NCI-H1048 (cell line): Measurements from ENCODE around the gene LRRC73.
"Not testable (repeated sequence)": the region's sequence is repeated elsewhere in the genome, so short reads cannot be mapped to it uniquely, and the experiment has no call there.

Experiments used
- DNase-seq: peaks from one replicate; lab custom pipeline; 2025; lab: John Stamatoyannopoulos, UW

LRRC73 gene, protein sequence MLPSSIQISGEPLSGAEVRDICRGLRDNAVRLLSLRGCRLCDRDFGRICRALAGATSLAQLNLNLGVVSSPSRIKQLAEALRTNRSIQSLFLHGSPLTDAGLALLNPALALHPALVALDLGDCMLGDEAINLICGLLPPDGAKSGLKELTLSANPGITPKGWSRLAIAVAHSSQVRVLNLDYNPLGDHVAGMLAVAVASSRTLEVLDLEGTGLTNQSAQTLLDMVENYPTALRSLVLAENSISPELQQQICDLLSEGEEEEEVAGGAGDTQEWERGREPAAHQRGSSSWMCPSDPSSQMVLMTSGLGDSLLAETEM

DNA sequence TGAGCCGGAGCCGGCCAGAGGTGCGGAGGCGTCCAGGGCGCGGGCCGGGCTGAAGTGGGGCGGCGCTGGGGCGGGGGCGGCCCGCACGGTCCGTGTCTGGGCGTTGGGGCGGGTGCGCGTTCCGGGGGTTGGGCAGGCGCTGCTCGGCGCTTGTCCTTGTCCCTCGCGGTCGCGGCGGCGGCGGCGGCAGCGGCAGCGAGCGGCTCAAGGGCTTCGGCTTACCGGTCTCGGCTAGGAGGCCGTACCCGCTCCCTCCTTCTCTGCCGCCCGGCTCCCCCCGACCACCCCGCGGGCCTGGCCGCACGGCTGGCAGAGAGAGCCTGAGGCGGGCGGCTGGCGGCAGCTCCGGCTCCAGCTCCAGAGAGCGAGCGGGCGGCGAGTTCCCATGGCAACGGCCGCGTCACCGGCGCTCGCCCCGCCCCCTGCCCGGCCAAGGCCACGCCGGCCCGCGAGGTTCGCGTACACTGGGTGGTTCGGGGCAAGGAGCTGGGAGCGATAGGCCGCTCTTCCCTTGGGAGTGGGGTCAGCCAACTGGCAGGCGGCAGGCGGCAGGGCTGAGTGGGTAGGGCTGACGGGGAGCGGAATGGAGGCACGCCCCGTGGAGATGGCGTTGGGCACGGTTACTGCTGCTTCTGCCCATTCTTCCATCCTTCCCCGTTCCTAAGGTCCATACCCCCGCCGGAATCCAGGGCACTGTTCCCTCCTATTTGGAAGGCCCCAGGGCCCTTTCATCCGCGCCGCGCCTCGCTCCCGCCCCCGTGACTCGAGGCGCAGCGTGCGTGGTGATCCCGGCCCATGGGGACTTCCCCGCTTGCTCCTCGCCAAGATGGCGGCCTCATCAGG lies at the start of gene LRRC73:
LRRC73 (minus strand) TSS at position 363 of the 843 bp plus-strand sequence. CDS start 561 bp downstream, outside the sequence.
- no peak for DNase-seq

DNA sequence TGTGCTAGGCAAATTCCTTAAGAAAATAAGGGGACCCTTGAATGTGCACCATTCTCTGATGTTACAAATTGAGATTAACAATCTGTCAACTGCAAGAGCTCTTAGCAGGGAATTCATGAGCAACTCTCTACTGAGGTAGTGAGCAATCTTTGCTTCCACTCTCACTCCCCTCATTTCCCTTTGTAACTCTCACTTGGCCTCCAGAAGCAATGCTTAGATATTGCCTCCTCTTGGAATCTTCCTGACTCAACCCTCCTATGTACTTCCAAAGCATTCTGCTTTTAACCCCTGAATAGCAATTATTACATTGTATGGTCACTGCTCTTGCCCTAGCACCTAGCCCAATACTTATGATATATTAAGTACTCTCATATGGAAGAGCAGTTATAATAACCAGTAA lies 49.2 kb upstream of the LRRC73 start:
- DNase-seq = no peak

DNA sequence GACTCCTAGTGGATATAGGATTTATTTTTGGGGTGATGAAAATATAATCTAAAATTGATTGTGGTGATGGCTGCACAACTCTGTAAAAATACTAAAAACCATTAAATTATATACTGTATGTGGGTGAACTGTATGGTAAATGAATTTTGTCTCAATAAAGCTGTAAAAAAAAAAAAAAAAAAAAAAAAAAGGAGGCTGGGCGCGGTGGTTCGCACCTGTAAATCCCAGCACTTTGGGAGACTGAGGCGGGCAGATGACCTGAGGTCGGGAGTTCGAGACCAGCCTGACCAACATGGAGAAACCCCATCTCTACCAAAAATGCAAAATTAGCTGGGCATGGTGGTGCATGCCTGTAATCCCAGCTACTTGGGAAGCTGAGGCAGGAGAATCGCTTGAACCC lies 47.5 kb upstream of the LRRC73 start:
- DNase-seq = not testable (repeated sequence)

DNA sequence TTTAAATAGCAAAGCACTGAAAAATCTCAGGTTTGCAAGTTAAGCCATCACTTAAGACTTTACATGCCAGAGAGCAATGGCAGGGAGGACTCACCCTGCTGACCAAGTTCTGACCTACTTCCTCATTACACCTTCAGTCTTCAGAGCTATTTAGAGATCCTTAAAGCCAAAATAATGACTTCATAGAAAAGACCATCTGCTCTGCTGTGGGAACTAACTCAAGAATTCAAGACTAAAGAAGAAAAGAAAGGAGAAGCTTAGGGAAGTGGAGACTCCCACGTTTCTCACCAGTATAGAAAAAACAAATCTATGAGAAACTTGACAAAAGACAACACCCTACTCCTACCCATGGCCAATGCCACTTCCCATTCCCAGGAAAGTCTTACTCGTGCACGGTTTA lies 37.1 kb upstream of the LRRC73 start:
- no peak for DNase-seq

DNA sequence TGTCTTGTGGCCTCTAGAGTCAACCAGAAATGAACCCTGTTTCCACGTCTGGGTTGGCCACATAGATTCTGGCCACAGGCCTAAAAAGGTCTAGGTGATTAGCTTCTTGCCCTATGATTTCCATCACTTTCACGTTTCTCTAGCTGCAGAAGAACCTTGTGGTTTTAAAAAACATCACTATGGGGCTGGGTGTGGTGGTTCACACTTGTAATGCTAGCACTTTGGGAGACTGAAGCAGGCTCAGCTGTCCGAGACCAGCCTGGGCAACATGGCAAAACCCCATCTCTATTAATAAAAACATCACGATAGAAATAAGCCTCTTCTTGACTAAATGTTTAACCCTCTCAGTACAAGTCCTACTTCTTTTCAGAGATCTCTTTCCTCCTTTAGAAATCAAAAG lies 34.3 kb upstream of the LRRC73 start:
- no peak for DNase-seq

DNA sequence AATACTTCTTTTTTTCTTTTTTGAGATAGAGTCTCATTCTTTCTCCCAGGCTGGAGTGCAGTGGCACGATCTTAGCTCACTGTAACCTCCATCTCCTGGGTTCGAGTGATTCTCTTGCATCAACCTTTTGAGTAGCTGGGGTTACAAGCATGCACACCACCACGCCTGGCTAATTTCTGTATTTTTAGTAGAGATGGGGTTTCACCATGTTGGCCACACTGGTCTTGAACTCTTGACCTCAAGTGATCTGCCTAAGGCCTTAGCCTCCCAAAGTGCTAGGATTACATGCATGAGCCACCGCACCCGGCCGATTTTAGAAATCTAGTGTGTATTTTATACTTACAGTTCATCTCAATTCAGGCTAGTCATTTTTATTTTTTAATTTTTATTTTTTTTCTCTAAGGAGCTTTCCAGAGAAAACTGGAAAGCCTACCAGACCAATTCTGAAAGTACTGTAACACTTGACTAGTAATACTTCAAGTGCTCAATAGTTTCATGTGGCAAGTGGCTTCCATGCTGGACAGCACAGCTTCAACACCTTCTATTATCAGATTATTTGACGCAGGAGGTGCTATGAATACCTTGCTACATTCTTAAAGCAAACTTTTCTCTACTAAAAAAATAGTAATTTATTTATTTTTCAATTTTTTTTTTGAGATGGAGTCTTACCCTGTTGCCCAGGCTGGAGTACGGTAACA lies 31.8 kb upstream of the LRRC73 start:
- DNase-seq = no peak

DNA sequence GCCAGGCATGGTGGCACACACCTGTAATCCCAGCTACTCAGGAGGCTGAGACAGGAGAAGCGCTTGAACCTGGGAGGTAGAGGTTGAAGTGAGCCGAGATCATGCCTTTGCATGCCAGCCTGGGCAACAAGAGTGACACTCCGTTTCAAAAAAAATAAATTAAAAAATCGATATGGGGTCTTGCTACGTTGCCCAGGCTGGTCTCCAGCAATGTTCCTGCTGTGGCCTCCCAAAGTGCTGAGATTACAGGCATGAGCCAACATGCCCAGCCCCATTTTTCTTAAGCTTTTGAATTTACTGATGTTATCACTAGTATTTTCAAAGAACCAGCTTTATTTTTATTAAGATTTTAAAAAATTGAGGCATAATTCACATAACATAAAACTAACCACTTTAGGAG lies 30.4 kb upstream of the LRRC73 start:
- no peak for DNase-seq

DNA sequence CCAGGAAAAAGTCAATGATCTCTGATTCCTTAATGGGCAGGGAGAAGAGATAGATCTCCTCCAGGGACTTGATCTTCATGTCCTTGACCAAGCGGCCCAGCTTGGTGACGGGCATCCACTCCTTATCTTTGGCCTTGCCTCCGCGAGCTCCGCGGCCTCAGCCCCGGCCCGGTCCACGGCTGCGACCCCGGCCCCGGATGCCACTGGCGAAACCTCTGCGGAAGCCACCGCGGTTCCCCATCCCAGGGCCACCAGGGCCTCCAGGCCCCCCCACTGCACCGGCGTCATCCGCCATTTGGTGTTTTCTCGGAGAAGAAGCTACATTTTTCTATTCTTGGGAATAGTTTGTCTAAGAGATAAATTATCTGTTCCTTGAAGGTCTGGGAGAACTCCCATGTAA lies 29.3 kb upstream of the LRRC73 start:
- not testable (repeated sequence) for DNase-seq

DNA sequence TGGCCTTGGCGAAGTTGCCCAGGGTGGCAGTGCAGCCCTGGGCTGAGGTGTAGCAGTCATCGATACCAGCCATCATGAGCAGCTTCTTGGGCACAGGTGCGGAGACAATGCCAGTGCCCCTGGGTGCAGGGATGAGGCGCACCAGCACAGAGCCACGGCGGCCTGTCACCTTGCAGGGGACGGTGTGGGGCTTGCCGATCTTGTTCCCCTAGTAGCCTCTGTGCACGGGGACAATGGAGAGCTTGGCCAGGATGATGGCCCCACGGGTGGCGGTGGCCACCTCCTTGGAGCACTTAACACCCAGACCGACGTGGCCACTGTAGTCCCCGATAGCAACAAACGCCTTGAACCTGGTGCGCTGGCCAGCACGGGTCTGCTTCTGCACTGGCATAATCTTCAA lies 28.8 kb upstream of the LRRC73 start:
- not testable (repeated sequence) for DNase-seq

DNA sequence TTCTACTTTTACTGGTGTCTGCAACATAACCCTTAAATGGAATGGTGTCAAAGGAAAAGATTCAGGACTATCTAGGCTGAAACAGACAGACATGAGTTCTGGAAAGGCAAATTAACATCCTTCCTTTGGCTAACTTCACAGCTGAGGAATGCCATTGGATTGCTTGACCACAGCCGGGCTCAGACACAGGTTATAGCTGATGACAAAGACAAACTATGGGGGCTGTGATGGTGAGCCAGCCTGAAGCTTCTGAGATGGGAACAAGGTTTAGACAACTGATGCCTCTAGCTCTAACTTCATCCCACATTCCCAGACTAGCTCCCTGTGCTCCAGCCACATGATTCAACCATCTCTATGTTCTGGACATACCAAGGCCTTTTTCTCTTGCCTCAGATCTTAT lies 22.1 kb upstream of the LRRC73 start:
- DNase-seq = no peak

DNA sequence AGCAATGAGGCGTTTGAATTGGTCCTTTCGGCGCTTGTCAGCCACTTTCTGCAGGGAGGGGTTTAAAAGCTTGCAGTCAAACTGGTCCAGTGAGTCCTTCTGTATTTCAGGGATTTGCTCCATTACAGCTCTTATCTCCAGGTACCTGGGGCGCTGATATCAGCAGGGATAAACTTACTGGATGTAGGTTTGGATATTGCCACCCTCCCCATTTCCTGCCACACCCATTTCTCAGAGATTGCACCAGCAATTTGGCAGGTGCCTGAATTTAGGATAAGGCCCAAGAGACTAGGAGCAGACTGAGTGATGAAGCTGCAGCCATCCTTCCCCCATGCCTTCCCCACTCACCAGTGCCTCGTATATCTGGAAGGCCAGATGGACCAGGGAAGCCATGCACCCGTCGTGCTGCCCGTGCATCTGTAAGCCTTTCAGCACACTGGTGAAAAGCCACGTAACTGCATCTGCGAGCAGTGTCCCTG lies 14.4 kb upstream of the LRRC73 start:
- DNase-seq = no peak

DNA sequence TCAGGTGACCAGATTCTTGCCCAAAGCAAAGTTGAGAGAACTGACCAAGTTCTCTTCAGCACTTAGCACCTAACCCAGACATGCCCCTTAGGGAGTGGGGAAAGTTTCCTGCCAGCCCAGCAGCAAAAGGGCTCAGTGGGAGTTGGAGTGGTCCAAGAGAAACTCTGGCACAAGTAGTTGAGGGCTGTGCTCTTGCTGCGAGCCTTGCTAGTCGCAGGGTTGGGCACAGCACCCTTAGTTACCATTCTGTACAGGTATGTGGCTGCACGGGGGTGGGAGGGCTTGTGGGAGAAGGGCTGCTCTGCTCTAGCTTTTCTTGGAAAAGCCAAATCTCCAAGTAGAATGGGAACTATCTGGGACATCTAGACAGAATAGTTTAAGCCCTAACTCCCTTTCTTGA lies 13.1 kb upstream of the LRRC73 start:
- no peak for DNase-seq

DNA sequence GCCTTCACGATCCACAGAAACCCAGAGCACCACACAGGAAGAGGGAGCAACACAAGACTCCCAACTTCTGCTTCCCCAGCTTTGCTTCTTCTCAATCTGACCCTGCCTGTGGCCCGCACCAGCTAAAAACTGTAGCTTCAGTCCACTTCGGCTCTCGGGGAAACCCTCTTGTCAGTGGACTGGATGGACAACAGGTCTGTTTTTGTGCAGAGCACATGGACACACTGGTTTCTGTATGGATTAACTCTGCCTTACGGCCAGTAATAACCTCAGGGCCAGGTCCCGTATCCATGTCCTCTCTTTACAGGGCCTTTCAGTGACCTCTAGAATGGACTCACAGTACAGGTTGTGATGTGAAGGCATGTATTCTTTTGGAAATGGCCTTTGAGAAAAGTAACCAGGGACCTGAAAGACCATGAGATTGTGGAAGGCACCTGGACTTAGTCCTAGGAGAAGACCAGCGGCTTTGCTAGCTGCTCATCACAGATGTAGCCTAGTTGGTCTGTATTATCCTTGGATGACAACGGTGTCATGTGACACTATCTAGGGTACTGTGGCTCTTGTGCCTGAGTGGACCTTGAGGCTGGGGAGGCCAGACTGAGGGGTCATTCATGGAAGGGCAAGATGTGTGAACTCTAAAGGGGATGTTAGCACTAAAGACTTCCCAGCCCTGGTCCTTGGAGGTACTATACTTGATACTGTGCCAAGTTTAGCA lies 12.6 kb upstream of the LRRC73 start:
- DNase-seq = no peak

DNA sequence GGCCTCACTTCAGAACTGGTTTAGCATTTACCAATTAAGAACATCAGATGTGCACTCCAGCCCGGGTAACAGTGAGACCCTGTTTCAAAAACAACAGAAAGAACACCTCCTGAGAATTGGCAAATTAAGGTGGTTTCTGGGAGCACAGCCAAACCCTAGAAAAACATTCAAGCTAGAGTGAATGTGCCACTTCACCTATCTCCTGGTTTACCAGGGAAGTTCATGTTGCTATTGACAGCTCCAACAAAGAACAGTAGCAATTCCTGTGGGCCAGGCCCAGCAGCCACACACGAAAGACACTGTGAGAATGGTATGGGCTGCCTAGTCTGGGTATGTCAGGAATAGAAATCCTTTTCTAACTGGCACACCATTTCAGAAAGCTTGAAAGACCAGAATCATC lies 11.7 kb upstream of the LRRC73 start:
- DNase-seq = no peak

DNA sequence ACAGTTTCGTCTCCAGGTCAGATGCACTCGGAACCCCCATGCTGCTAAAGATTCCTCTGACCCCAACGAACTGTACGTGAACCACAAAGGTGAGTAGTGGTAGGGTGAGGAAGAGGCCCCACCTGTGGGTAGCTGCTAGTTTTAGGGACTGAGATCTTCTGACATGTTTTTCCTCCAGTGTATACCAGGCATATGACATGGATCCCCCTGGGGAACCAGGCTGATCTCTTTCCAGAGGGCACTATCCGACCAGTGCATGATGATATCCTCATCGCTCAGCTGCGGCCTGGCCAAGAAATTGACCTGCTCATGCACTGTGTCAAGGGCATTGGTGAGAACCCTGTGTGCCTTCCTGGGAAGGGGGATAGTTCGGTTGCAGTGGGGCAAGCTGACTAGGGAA lies 10.0 kb upstream of the LRRC73 start:
- no peak for DNase-seq

DNA sequence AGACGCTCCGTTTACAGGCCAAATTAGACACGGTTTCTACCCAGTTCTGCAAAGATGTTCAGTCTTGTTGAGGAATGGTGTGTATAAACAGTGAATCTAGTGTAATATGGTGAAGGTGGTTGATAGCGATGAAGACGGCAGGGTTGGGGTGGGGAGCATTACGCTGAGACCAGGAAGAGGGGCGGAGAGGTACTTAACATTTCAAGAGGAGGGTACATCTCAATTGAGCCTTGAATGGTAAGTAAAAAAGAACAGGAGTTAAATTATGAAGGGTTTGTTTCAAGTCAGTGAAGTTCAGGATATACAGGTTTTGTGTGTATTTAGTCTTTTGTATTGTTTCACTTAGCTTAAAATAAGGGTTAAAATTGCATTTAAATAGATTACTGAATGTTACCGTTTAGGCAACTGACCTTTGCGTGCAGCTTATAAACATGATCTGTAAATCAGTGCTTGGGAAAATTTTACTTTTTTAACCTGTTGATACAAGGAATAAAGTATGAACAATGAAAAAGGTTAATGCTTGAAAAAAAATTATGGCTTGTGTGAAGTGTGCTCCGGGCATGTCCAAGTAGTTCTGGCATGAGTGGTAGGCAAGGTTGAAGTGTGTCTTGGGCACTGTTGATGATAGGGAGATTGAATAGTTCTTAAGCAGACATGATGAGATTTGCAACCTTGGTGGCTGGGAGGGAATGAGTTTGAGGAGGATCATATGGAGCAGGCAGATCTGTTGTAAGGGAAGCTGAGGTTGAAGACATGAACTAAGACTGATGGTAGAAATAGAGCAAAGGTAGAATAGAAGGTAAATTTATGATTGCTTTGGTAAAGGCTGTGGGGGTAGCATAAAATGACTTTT lies 7.6 kb upstream of the LRRC73 start:
- no peak for DNase-seq

DNA sequence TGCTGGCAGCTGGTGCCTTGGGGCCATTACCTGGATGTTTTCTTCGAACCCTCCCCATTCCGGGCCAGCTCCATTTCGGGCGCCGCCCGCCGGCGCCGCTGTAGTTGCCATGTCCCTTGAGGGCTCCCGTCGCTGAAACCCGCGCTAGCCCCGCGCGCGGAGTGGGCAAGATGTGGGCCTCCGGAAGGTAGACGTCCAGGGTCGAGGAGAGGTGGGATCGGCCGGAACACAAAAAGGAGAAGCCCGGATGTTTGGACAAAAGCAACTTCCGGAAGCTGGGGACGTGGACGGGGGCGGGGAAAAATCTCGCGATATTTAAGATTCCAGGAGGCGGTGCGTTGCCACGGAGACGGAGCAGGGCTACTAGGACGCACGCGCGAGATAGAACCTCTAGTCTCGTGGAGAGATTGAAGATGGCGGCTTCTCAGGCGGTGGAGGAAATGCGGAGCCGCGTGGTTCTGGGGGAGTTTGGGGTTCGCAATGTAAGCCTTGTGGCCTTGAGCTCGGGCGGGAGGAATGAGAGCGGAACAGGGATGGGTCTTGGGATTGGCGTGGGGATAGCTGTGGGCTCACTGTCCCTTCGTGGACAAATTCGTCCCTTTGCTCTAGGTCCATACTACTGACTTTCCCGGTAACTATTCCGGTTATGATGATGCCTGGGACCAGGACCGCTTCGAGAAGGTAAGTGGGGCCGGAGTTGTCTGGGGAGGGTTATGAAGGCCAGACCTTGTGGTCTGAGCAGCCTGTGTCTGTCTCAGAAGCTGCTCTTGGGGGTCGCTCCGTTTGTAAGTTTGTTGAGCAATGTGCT lies 6.8 kb upstream of the LRRC73 start, which contains the start of the genes POLR1C and YIPF3:
POLR1C (plus strand) TSS at position 393 of the 808 bp plus-strand sequence; CDS start at position 414, 21 bp downstream.
YIPF3 (minus strand) TSS at position 230 of the 808 bp plus-strand sequence; CDS start at position 111, 119 bp downstream.
- DNase-seq = peak; percentile 96

DNA sequence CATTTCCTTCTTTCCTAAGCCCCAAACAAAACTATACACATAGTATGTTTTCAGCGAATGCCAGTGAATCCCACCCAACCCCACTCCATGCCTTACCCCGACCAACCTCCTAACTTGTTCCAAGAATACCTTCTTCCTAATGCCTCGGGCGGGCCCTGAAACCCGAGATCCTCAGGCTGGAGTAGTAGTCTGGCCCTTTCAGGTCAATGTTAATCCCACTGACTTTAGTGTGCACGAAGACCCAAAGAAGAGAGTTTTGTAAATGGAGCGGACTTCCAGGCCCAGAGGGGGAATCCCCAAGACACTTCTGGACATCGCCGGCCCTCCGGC lies 6.2 kb upstream of the LRRC73 start:
- no peak for DNase-seq

DNA sequence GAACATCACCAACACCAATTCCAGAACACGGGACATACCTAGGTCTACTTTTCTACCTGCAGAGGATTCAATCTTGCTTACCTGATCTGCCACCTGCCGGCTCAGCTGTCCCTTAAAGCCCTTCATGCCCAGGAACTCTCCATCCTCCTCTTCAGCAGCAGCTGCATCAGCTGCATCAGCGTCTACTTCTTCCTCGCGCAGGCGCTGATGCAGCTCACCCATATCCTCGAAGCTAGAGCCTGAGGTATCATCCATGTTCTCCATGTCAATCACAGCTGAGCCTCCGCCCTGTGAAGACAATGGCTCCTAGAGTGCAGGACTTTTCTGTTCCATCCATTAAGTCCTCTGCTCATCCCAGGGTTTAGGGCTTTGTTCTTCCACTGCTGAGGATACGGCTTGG lies 5.7 kb upstream of the LRRC73 start:
- no peak for DNase-seq

DNA sequence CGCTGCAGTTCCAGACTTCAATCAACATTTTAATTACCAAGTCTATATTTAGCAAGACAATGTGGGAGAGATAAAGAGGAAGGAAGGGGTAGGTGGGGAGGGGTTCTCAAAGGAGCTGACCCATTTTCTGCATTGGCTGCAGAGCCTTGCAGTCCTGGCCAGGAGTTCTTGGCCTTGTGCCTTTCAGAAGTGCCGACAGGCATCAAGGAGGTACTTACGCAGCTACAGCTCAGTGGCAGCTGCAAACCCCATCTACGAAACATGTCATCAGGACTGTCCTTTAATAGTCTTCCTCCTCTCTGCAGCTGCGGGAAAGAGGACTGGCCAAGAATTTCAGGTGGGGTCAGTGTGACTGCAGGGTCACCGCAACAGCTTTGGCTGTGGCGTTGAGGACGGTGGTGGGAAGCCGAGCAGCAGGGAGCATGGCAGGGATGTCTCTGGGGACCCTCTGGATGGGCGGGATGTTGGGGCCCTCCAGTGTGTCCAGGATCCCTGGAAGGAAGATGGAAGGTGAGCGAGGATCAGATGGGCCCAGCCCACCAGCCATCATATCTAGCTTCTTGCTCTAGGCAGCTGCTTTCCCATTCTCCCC lies 1.8 kb upstream of the LRRC73 start:
- DNase-seq = no peak
